Coronary artery (tissue), 2 donors: ENCODE measurements around the gene UST.

Experiments
- DNase-seq: peaks from one replicate; pipeline ENCODE4 v3.0.0-alpha.2; 2017; ENCODE audit warnings: low spot score
- H3K27ac ChIP-seq, 2 donors: fragments of 200-600 bp; sonication (generic); one replicate each; pipeline ENCODE4 v1.5.1; 2016 to 2019
- H3K4me3 ChIP-seq: fragments of 200-600 bp; sonication (generic); 2 replicates; pipeline ENCODE4 v1.5.1; 2016; ENCODE audit warnings: mild to moderate bottlenecking, moderate library complexity
- TF ChIP-seq, protein P1 (sequence below): fragments of 200-600 bp; sonication (generic); IDR thresholded peaks from one replicate; pipeline ENCODE4 v1.5.1; 2019; ENCODE audit warnings: antibody characterized with exemption

The UST gene, protein sequence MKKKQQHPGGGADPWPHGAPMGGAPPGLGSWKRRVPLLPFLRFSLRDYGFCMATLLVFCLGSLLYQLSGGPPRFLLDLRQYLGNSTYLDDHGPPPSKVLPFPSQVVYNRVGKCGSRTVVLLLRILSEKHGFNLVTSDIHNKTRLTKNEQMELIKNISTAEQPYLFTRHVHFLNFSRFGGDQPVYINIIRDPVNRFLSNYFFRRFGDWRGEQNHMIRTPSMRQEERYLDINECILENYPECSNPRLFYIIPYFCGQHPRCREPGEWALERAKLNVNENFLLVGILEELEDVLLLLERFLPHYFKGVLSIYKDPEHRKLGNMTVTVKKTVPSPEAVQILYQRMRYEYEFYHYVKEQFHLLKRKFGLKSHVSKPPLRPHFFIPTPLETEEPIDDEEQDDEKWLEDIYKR

DNA sequence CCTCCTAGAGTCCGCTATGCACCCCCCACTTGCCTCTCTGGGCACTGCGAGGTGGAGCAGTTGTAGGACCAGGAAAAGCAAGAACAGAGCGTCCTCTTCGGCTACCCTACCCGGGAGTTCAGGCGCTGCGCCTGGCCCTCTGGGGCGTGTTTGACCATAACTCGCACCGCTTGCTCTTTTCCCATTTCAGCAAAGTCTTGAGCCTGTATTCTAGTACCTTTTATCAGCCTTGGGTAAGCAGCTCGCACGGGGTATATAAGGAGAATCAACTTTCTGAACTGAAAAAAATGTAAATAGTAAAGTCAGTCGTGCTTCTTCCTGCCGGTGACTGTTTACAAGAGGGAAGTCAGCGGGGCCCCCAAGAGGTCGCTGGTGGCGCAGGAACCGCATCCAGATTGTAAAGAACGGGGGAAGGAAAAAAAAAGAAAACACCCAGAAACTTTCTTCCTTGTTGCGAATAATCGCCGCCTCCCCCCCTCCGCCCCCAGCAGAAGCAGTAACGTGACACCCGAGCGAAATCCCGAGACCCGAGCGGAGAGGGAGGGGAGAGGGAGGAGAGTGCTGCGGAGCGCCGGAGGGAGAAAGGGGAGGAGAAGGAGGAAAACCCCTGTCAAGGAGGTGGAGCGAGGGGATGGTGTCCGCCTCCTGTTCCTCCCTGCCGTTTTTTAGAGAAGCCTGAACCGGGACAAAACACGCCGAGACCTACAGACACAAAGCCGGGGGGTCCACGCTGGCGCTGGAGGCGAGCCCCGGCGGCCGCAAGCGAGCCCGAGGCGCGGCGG, at the start of gene UST:
UST (plus strand) TSS at position 668 of the 782 bp plus-strand sequence. CDS start 401 bp downstream, outside the sequence.
- Histone ChIP-seq H3K27ac (peak within 1 kb of the TSS; percentile 77 to 89), H3K4me3 (peak within 1 kb of the TSS; percentile 87)
- TF ChIP-seq, protein P1, sequence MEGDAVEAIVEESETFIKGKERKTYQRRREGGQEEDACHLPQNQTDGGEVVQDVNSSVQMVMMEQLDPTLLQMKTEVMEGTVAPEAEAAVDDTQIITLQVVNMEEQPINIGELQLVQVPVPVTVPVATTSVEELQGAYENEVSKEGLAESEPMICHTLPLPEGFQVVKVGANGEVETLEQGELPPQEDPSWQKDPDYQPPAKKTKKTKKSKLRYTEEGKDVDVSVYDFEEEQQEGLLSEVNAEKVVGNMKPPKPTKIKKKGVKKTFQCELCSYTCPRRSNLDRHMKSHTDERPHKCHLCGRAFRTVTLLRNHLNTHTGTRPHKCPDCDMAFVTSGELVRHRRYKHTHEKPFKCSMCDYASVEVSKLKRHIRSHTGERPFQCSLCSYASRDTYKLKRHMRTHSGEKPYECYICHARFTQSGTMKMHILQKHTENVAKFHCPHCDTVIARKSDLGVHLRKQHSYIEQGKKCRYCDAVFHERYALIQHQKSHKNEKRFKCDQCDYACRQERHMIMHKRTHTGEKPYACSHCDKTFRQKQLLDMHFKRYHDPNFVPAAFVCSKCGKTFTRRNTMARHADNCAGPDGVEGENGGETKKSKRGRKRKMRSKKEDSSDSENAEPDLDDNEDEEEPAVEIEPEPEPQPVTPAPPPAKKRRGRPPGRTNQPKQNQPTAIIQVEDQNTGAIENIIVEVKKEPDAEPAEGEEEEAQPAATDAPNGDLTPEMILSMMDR: no peak
- DNase-seq: peak; percentile 87

DNA sequence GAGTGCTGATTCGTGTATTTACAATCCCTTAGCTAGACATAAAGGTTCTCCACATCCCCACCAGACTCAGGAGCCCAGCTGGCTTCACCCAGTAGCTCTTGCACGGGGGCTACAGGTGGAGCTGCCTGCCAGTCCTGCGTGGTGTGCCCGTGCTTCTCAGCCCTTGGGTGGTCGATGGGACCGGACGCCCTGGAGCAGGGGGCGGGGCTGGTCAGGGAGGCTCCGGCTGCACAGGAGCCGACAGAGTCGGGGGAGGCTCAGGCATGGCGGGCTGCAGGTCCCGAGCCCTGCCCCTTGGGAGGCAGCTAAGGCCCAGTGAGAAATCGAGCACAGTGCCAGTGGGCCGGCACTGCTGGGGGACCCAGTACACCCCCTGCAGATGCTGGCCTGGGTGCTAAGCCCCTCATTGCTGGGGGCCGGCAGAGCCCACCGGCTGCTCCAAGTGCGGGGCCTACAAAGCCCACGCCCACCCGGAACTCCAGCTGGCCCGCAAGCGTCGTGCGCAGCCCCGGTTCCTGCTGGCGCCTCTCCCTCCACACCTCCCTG, 48.9 kb upstream of the UST start:
- no peak overlapping the region for H3K4me3 ChIP-seq
- H3K27ac ChIP-seq: no peak overlapping the region
- no peak for DNase-seq
- TF ChIP-seq, protein P1: no peak

DNA sequence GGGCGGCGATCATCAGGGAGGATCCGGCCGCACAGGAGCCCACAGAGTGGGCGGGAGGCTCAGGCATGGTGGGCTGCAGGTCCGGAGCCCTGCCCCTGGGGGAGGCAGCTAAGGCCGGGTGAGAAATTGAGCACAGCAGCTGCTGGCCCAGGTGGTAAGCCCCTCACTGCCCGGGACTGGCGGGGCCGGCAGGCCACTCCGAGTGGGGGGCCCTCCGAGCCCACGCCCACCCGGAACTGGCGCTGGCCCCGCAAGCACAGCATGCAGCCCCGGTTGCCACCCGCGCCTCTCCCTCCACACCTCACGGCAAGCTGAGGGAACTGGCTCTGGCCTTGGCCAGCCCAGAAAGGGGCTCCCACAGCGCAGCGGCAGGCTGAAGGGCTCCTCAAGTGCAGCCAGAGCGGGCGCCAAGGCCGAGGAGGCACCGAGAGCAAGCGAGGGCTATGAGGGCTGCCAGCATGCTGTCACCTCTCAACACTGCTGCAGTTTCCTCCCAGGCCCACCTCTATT, 48.1 kb upstream of the UST start:
- Histone ChIP-seq H3K4me3 (no peak overlapping the region), H3K27ac (no peak overlapping the region)
- no peak for DNase-seq
- TF ChIP-seq, protein P1: no peak

DNA sequence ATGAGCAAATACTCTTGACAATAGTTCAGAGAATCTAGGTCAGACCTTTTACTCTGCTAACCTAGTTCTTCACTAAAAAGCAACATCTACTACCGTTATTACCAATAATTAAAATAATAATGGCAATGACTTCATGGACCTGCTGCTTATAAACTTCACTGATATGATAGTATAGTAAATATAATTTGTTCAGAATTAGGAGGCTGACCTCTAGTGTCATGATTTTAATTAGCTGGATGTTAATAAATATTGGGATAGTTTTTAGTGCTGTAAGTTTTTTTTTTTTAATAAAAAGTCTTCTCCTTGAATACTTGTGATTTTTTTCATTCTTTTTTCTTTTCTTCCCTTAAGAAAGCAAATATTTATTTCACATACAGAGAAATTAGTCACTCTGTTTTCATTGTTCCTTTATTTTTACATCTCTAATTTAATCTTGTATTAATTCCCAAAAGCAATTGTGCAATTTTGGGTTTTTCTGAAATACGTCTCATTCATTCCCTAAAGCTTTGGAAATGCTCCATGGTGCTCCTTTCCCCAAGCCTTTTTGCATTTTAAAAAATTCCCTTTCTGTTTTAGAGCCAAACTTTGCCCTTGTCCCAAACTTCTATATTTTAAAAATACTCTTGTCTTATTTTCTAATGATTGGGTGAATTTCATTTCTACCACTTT, 46.6 kb upstream of the UST start:
- DNase-seq: no peak
- Histone ChIP-seq H3K27ac (peak overlapping the region in 1 of 2 donors; percentile 40), H3K4me3 (peak overlapping the region; percentile 60)
- TF ChIP-seq, protein P1: no peak

DNA sequence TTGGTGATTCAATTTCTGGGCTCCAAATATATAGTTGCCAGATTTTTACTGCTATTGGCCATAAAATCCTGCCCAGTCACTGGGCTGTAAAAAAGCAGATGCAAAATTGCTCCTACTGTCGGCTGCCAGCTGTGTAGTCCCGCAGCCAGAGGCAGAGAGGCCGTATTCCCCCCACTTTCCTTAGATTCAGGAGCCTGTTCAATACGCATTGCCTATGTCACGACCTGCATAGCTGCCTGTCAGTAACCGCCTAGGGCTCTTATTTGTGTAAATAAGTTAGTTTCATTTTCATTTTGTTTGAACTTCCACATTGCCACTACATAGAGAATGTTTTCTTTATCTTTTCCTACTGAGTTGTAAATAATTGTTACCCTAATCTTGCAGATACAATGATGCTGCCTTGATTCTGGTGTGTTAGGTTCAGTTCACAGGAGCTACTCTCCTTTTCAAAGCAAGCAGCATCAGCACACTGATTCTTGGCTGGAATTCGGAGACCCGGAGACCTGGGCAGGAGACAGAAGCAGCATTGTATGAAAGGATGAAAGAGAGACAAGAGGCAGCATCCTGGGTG, 46.0 kb upstream of the UST start:
- Histone ChIP-seq H3K27ac (peak overlapping the region; percentile 26 to 40), H3K4me3 (peak overlapping the region; percentile 60)
- no peak for DNase-seq
- TF ChIP-seq, protein P1: no peak

DNA sequence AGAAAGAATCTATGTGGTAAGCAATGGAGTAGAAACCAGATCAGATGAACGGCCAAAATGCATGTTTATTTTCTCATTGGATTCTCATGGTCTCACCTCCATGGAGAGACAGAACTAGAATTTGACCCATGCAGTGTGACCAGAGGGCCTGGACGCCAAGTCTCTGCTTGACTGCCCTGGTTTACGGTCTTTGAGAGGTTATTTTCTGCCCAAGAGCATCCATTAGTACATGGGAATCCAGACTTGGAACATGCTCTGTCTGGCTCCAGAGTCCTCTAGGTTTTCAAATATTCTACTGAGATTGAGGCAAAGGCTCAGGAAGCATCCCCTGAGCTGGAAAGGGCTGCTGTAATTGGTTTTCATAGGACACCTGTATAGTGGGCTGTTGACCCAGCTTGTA, 45.5 kb upstream of the UST start:
- Histone ChIP-seq H3K4me3 (peak overlapping the region; percentile 60), H3K27ac (peak overlapping the region; percentile 26 to 40)
- TF ChIP-seq, protein P1: no peak
- no peak for DNase-seq
